ENCODE data around the gene CCDC194. TPM values are rescaled to one million over a fixed set of nuclear protein-coding genes. Genes with fewer than 3 reads are reported as not detected.

The CCDC194 gene
- total RNA-seq, 1 donor from 2014 or later, result not detected

- TF ChIP-seq, protein P1, sequence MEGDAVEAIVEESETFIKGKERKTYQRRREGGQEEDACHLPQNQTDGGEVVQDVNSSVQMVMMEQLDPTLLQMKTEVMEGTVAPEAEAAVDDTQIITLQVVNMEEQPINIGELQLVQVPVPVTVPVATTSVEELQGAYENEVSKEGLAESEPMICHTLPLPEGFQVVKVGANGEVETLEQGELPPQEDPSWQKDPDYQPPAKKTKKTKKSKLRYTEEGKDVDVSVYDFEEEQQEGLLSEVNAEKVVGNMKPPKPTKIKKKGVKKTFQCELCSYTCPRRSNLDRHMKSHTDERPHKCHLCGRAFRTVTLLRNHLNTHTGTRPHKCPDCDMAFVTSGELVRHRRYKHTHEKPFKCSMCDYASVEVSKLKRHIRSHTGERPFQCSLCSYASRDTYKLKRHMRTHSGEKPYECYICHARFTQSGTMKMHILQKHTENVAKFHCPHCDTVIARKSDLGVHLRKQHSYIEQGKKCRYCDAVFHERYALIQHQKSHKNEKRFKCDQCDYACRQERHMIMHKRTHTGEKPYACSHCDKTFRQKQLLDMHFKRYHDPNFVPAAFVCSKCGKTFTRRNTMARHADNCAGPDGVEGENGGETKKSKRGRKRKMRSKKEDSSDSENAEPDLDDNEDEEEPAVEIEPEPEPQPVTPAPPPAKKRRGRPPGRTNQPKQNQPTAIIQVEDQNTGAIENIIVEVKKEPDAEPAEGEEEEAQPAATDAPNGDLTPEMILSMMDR (IDR thresholded peaks at IDR 0.05; ENCODE audit: partially characterized antibody, unreplicated experiment), result no peak
- Mint-ChIP-seq H3K9me3 (ENCODE audit: unreplicated experiment) (no peaks in the 10 kb centered on the region), H3K36me3 (ENCODE audit: unreplicated experiment) (no peaks in the 10 kb centered on the region), H3K4me3 (ENCODE audit: unreplicated experiment) (no peak overlapping the region), H3K27ac (ENCODE audit: unreplicated experiment) (no peak overlapping the region), H3K4me1 (ENCODE audit: low read depth, unreplicated experiment) (peaks cover 4% of the 10 kb centered on the region), H3K27me3 (ENCODE audit: unreplicated experiment) (peaks cover 2% of the 10 kb centered on the region)
- DNase-seq, result no peak
These were observed 12.3 kb upstream of the CCDC194 start for GRCh38 chr19:17406046-17406886.

- Mint-ChIP-seq H3K4me3 (ENCODE audit: unreplicated experiment) (no peak within 1 kb of the TSS), H3K27ac (ENCODE audit: unreplicated experiment) (no peak within 1 kb of the TSS), H3K27me3 (ENCODE audit: unreplicated experiment) (peaks cover 2% of the 10 kb centered on the region), H3K36me3 (ENCODE audit: unreplicated experiment) (no peaks in the 10 kb centered on the region), H3K4me1 (ENCODE audit: low read depth, unreplicated experiment) (peaks cover 4% of the 10 kb centered on the region), H3K9me3 (ENCODE audit: unreplicated experiment) (no peaks in the 10 kb centered on the region)
- TF ChIP-seq, protein P1 (IDR thresholded peaks at IDR 0.05; ENCODE audit: partially characterized antibody, unreplicated experiment), result no peak
- DNase-seq, result no peak
These were observed 11.5 kb upstream of the CCDC194 start, which contains the start of gene BST2 for GRCh38 chr19:17405250-17406045. Gene BST2 (minus strand): TSS chr19:17405630. CDS start chr19:17405575, 55 bp downstream.

DNA sequence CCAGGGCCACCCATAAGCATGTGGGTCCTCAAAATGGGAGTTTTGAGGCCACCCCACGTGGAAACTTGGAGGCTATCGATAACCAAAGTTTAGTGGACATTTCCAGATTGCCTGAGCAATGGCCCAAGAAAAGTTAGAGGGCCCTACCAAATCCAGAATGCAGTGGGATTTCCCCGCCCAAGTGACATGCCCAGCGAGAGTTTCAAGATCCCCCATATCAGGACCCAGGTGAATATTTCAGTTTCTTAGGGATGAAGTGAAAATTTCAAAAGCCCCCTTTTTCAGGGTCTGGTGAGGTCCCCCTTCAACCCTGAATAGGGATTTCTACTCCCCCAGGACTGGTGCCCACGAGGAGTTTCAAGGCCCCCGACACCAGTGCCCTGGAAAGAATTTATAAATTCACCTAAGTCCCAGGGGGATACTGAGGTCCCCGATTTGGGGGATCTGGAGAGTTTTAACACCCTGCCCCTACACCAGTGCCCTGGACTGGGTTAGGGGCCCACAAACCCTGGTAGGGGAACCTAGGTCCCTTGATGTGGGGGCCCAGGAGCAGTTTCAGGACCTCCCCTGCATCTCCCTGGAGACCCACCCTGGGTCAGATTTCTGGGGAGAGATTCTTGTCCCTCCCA lies 10.7 kb upstream of the CCDC194 start:
- no peak for DNase-seq
- peaks cover 2% of the 10 kb centered on the region for H3K27me3 Mint-ChIP-seq (ENCODE audit: unreplicated experiment)
- H3K4me3 Mint-ChIP-seq (ENCODE audit: unreplicated experiment), result no peak overlapping the region
- TF ChIP-seq, protein P1 (IDR thresholded peaks at IDR 0.05; ENCODE audit: partially characterized antibody, unreplicated experiment), result no peak
- H3K27ac Mint-ChIP-seq (ENCODE audit: unreplicated experiment), result no peak overlapping the region
- peaks cover 4% of the 10 kb centered on the region for H3K4me1 Mint-ChIP-seq (ENCODE audit: low read depth, unreplicated experiment)
- no peaks in the 10 kb centered on the region for H3K36me3 Mint-ChIP-seq (ENCODE audit: unreplicated experiment)
- no peaks in the 10 kb centered on the region for H3K9me3 Mint-ChIP-seq (ENCODE audit: unreplicated experiment)

GRCh38 chr19:17404015-17404414 lies 10.0 kb upstream of the CCDC194 start:
- H3K4me1 Mint-ChIP-seq (ENCODE audit: low read depth, unreplicated experiment), result peaks cover 4% of the 10 kb centered on the region
- no peaks in the 10 kb centered on the region for H3K9me3 Mint-ChIP-seq (ENCODE audit: unreplicated experiment)
- H3K36me3 Mint-ChIP-seq (ENCODE audit: unreplicated experiment), result no peaks in the 10 kb centered on the region
- H3K27ac Mint-ChIP-seq (ENCODE audit: unreplicated experiment), result no peak overlapping the region
- DNase-seq, result no peak
- peak overlapping the region; percentile 52 for H3K4me3 Mint-ChIP-seq (ENCODE audit: unreplicated experiment)
- TF ChIP-seq, protein P1 (IDR thresholded peaks at IDR 0.05; ENCODE audit: partially characterized antibody, unreplicated experiment), result no peak
- peaks cover 2% of the 10 kb centered on the region for H3K27me3 Mint-ChIP-seq (ENCODE audit: unreplicated experiment)

Measured in glutamatergic neuron (in vitro differentiated cells).